AG09309 (cell line): ENCODE measurements around the gene ACYP2.

Experiments used
- DNase-seq: peaks from one replicate; pipeline ENCODE4 v3.0.0-alpha.2; 2010; ENCODE audit warnings: low read depth
- H3K4me3 ChIP-seq: 2 replicates; pipeline ENCODE4 v1.5.1; 2011; ENCODE audit warnings: mild to moderate bottlenecking, low read depth, low read length, moderate library complexity; ENCODE audit not compliant: control insufficient read depth
- CTCF ChIP-seq: IDR thresholded peaks from 2 replicates; pipeline ENCODE4 v1.5.1; 2011; ENCODE audit warnings: mild to moderate bottlenecking, low read depth, low read length, inconsistent platforms; ENCODE audit not compliant: insufficient read depth, control insufficient read depth; ENCODE audit errors: missing control alignments

Gene ACYP2

GRCh38 chr2:54183281-54183680, 67.9 kb downstream of the ACYP2 start:
- TF ChIP-seq CTCF: no peak
- no peak for DNase-seq
- H3K4me3 ChIP-seq: no peak overlapping the region

- H3K4me3 ChIP-seq: no peak overlapping the region
- TF ChIP-seq CTCF: no peak
- DNase-seq: no peak
Observed at GRCh38 chr2:54183972-54184371, 68.6 kb downstream of the ACYP2 start.

- no peak overlapping the region for H3K4me3 ChIP-seq
- TF ChIP-seq CTCF: no peak
- no peak for DNase-seq
Observed at GRCh38 chr2:54185105-54185504, 69.7 kb downstream of the ACYP2 start.

DNA sequence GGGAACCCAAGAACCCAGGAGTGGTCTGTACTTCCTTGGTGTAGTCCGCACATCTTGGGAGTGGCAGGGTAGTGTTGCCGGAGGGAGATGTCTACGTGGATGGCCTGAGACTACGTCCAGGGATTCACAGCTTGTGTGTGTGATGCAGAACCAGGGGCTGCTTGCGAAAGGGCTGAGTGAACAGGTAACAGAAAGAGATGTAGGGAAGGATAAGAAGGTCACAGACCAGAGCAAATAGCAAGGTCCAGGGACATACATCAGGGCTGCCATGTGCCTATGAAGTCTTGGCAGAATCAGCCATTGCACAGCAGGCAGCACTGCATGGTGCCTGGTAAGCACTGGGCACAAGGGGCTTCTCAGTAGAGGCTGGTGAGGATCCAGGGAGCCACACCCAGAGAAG, 71.9 kb downstream of the ACYP2 start:
- DNase-seq: no peak
- no peak for TF ChIP-seq CTCF
- no peak overlapping the region for H3K4me3 ChIP-seq

- DNase-seq: no peak
- H3K4me3 ChIP-seq: no peak overlapping the region
- TF ChIP-seq CTCF: no peak
Observed at GRCh38 chr2:54189539-54189938, 74.1 kb downstream of the ACYP2 start.

DNA sequence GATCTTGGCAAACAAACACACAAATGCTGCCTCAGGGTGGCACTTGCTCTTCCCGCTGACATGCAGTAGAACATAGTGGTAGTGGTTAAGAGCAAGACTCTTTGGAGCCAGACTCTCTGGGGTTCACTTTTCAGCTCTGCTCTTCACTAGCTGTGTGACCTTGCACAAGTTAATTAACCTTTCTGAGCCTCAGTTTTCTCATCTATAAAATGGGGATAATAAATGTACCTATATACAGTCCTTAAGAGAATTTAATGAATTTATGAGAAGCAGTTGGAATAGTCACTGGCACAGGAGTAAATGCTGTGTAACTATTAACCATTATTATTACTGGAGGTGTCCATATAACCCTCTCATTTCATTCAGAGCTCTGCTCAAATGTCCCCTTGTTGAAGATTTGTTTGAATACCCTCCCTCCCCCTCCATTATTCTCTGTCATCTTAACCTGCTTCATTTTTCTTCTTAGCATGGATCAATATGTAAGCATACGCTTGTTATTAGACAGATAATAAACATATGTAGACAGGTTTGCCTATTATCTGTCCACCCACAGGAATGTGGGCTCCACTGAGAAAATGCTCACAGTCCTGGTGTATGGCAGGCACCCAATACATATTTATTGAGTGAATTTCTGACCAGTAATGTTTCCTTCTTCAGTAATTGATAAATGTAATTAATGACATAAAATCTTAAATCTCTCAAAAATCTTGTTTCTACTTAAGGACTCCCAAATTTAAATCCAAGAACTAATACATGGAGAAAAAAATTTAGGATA, 76.1 kb downstream of the ACYP2 start:
- no peak for DNase-seq
- H3K4me3 ChIP-seq: no peak overlapping the region
- no peak for TF ChIP-seq CTCF
